Dedifferentiated amniotic fluid mesenchymal stem cell (primary cell): ENCODE results near the gene TMEM233.
"Not testable (repeated sequence)": the region's sequence is repeated elsewhere in the genome, so short reads cannot be mapped to it uniquely, and the experiment has no call there.

ENCODE experiments used
- DNase-seq: peaks from one replicate; pipeline ENCODE4 v3.0.0-alpha.2; 2016; ENCODE audit errors: extremely low spot score

The TMEM233 gene

DNA sequence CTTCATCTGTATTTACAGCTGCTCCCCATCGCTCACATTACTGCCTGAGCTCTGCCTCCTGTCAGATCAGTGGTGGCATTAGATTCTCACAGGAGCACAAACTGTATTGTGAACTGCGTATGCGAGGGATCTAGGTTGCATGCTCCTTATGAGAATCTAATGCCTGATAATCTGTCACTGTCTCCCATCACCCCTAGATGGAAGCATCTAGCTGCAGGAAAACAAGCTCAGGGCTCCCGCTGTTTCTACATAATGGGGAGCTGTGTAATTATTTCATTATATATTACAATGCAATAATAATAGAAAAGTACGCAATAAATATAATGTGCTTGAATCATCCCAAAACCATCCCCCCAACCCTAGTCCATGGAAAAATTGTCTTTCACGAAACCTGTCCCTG is 64.6 kb downstream of the TMEM233 start:
- not testable (repeated sequence) for DNase-seq

DNA sequence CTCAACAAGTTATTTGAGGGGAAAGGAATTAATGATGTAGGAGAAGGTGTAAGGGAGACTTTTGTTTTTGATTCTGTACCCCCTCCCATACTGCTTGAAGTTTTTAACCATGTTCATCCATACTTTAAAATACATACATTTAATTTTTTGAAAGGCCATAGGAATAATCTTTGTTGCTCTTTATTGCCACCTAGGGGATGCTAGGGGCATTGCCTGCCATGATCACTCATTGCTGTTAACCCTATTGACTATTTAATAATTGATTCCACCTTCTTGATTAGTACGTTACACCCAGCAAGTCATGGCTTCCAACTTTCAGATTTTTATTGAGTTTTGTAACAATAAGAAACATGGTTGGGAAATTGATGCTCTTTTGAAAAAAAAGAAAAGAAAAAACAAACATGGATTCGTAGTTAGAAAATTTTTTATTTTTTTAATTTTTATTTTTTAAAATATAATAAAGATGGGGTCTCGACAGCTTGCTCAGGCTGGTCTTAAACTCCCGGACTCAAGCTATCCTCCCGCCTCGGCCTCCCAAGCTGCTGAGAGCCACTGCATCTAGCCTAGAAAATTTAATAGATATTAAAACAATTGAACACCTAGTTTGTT is 65.8 kb downstream of the TMEM233 start:
- peak; percentile 27 for DNase-seq

DNA sequence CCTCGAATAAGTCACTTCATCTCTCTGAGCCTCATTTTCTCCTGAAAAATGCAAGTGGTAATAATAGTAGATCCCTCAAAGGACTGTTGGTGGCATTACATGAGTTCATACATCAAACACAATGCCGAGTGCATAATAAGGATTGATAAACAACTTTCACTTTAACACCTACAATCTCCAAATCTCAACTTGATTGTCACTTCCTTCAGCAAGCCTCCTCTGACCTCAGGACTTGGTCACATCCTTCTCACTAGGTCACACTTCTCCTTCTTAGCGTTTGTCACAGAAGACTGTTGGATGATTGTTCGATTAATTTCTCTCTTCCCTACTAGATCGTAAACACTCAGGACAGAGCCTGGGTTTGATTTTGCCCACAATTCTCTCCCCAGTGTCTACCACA is 66.5 kb downstream of the TMEM233 start:
- DNase-seq = no peak

DNA sequence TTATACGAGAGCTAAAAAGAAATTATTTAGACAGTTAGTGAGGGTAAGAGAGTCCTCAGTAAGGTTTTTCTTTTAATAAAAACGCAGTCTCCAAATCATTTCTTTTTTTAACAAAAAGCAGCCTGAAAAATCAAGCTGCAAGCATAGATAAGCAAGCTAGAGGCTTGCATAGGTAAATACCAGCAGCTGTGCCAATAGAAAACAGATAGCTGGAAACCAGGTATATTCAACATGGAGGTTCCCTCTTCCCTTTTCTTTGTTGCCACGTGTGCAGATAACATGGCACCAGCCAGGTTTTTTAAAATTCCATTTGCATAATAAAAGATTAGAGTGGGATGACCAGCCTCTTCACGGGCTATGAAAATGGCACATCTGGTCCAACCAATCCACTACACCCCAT is 68.3 kb downstream of the TMEM233 start:
- no peak for DNase-seq

DNA sequence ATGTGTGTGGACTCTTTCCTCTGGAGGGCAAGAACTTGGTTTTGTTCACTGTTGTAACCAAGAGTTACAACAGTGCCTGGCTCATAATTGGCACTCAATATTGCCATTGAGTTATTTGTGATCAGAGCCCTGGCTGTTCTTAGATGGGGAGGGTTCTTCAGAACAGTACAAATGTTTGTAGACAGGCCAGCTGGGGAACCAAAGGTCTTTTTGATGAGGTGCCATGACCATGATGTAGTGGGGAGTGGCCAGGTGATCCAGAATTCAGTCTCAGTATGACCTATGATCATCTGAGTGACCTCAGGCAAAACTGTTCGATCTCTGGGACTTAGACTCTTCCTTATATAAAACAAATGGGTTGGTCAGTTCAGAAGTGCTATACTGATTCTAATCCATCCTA is 71.1 kb downstream of the TMEM233 start:
- no peak for DNase-seq

DNA sequence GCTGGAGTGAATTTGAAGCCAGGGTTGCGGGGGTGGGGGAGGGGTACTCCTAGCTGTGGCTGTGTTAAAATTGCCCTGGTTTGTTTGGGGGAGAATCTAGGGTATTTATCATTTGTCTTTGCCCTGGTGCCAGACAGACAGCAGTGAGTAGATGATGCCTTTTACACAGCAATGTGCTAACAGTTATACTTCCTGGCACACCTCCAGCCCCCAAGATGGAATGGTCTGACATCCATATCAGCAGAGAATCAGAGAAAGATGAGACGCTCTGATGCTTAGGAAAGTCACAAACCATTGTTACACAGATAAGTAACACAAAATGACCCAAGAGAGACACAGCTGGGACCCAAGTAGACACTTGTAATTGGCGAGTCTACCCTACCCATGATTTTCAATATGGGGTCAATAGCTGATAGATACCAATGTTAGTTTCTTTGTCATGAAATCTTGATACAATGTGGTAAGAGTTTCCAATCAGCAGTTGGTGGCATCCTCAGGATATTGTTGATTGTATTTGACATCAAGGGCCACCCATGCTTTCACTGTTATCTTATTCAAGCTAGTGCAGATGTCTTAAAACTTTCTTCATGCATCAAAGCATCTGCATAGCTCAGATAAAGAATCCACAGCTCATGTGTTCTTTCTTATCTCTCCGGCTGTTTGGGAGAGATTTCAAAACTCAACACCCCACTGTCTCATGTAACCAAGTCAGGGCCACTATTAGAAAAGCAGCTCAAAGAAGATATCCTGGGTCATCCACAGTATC is 71.8 kb downstream of the TMEM233 start:
- no peak for DNase-seq

DNA sequence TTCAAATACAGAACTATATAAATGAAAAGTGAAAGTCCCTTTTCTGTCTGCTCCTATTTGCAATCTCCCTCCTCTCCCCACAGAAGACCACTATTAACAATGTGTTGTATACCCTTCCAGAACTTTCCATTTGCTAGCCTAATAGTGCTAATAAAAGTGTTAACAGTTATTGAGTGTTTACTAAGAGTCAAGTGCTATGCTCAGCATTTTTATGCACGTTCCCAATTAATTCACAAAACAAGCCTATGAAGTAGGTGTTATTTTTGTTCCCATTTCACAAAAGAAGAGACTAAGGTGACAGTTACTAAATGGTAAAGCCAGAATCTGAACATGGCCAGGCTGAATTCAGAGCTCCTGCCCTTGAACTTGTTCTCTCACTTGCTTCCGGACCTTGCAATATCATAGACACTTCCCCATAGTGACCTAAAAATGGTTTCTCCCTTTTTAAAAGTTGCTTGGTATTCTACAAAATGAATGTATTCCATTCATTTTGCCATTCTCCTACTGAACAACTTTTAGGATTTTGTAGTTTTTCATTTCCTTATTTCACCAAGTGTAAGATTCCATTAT is 72.7 kb downstream of the TMEM233 start:
- DNase-seq = no peak

DNA sequence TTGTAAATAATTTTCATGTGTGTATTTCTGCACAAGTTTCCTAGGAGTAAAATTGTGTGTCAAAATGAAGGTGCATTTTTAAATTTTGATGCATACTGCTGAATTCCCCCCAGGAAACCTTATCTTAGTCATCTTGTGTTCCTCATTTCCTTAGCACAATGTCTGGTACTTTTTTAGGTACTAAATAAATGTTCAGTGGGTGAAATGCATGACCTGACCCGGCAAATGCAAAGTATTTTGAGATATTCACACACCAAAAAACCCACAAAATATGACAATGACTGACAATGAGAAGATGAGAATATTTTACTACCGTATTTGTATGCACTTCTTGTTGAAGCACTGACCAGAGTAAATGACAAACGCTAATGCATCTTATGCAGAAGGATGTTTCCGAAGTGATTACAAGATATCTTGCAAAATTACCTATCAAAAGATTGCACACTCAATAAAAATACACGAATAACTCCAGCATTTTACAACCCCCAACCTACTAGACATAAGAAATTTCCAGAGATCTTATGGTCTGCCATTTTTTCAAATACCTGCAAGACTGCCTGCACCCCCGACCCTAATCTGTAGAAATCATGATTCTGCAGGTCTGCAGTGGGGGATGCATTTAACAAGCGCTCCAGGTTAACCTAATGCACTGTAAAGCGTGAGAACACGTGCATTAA is 73.5 kb downstream of the TMEM233 start:
- no peak for DNase-seq

DNA sequence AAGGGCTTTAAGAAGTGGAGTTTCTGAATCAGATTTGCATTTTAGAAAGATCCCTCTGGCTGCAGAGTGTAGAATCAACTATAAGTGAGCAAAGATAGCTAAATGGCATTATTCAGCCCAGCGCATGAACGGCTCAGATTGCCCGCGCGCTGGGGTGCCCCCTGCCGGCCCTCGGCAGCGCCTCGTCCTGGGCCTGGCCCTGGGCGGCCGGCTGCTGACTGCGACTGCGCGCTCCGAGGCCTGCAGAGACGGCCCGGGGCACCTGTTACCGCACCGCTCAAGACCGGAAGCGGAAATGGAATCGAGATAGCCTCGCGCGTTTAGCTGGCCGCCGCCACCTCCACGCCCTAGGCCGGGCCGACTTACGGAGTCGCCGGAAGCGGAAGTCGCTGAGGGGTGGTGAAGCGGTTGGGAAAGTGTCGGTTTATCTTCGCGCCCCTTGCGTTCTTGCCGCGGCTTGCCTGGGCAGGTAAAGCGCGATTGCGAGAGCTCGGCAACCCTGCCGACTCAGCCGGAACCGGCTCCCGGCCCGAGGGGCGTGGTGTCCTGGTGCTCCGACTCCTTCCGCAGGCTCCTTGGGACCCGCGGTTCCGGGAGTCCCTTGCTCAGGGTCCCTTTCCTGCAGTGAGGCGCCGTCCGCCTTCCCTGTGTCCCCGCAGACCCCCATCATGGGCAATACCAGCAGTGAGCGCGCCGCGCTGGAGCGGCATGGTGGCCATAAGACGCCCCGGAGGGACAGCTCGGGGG is 74.2 kb downstream of the TMEM233 start, which contains the start of gene PRKAB1:
TSS of gene PRKAB1 (plus strand) at position 557 of the 747 bp plus-strand sequence. CDS start at position 669, 112 bp downstream.
- peak; percentile 96 for DNase-seq

DNA sequence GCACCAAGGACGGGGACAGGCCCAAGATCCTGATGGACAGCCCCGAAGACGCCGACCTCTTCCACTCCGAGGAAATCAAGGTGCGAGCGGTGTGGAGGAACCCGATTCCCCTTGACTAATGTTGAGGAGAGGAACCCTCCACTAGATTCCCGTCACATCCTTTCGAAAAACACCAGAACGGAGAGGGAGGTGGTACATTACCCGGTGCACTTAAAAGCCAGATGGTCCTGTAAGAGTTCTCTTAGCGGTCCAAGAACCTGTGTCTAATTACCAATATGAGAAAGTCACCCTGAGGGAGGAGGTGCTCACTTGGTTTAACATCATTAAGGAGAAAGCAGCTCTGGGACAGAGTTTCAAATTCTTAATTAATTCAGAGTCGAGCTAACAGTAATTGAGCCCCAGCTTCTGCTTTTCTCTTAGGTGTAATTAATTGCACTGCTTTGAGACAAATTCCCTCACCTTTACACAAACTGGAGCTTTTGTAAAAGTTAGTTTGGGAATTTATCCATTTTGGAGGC is 74.8 kb downstream of the TMEM233 start:
- DNase-seq = no peak

DNA sequence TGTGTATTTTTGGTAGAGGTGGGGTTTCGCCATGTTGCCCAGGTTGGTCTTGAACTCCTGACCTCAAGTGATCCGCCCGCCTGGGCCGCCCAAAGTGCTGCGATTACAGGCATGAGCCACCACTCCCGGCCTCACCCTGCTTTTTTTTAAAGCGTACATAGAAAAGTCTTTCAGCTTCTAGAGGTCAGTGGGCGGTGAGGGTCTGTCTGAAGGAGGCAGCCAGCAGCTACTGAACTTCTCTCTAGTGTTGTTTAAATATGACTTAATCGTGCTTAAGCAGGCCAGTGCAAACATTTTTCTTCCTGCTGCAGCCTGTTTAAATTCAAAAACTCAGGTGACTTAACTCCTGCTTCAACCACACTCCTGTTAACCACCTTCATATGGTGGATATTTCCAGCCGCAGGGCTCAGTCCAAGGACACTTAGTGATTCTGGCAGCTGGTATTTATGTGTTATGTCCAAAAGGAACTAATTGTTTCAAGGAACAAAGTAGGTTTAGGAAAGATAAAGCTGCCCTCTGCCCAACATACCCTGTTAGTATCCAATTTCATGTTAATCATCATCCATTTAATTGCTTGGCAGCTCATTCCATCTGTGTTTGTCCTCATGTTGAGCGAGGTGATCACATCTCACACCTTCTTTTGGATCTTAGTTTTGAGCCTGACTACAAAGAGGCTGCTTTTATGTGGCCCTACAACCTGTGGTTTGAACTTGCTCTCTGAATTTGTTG is 76.3 kb downstream of the TMEM233 start:
- no peak for DNase-seq

DNA sequence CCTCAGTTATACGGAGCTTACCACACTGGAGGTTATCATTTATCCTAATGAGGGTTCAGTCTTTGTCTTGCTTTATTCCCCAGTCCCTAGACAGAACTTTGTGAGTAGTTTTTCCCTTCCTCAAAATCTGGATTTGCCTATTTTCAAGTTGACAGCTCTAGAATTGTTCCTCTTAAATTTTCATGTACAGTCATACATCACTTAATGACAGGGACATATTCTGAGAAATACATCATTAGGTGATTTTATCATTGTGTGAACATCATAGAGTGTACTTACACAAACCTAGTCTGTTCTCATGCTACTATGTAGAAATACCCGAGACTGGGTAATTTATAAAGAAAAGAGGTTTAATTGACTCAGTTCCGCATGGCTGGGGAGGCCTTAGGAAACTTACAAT is 77.5 kb downstream of the TMEM233 start:
- no peak for DNase-seq

DNA sequence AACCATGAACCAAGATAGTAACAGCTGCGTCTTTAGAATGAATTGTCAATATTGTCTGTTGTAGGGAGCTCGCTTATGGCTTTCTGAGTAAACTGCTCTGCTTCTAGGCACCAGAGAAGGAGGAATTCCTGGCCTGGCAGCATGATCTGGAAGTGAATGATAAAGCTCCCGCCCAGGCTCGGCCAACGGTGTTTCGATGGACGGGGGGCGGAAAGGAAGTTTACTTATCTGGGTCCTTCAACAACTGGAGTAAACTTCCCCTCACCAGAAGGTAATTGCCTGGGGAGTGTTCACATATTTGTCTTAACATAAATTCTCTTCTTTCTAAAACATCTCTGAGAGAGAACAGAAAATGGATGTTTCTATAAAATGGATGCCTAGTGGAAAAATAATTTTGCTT is 78.6 kb downstream of the TMEM233 start:
- DNase-seq = no peak

DNA sequence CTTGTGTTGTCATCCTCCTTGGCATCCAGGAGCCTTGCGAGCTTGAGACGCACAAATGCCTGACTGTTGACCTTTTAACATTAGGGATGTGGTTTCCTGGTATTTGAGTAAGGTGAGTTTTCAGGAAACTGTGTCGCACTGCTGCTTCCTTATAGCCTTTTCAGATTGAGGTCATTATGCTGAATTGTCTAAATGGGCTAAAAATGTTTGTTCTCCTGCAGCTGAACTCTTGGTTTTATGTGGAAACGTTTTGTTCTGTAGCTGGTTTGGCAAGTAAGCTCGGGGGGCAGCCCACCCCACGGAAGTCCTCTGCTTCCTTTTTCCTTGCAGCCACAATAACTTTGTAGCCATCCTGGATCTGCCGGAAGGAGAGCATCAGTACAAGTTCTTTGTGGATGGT is 80.1 kb downstream of the TMEM233 start:
- DNase-seq = no peak

DNA sequence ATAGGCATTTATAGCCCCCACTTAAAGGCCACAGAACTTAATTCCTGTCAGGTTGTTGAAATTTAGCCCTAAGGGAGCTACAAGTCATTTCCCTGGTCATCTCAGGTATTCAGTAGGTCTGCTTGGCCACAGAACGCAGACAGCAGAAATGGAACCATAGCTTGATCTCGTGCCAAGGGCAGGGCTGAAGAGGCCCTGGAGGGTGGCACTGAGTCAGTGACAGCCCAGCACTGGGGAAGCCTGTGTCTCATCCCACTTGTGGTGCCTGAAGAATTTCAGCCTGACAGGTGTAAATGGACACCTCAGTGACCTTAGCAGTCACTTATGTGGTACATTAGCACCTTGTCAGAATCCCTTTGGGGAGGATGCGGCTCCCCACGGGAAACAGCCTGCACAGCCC is 81.0 kb downstream of the TMEM233 start:
- no peak for DNase-seq

DNA sequence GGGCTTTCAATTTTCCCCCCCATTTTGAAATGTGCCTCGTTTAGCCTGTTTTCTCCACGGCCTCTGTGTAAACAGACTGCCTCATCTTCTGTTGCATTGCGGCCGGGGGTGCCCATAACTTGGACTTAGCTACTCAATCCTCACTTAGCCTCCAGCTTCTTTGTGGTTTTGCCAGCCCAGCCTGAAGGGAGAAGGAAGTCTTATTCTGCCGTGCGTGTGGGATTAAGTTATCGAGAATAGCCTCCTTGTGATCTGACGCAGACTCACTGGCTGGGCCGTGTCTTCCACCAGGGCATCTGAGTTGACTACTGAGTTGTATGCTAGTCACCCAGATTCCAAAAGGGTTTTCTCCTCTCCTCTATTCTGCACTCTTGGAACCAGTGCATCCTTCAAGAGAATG is 82.4 kb downstream of the TMEM233 start:
- no peak for DNase-seq

DNA sequence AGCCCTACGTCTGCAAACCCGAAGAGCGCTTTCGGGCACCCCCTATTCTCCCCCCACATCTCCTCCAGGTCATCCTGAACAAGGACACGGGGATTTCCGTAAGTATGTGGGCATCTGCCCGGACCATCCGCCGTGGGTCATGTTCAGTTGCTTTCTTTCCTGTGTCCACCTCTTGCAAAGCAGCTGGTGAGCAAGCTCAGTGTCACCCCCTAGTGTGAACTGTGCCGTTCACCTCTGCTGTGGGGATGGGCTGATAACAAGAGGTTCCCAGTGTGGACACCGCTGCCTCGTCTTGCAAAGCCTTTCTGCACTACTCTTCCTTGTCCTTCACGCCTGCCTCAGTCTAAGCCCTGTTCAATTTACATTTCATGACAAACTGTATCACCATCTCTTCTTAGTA is 83.0 kb downstream of the TMEM233 start:
- DNase-seq = no peak

DNA sequence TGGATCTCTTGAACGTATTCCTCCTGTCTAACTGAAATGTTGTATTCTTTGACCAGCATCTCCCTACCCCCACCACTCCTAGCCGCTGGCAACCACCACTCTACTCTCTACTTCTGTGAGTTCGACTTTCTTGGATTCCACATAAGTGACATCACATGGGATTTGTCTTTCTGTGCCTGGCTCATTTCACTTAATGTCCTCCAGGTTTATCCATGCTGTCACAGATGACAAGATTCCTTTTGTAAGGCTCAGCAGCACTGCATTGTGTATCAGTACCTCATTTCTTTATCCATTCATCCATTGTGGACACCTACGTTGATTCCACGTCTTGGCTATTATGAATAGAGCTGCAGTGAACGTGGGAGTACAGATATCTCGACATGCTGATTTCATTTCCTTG is 84.9 kb downstream of the TMEM233 start:
- no peak for DNase-seq

DNA sequence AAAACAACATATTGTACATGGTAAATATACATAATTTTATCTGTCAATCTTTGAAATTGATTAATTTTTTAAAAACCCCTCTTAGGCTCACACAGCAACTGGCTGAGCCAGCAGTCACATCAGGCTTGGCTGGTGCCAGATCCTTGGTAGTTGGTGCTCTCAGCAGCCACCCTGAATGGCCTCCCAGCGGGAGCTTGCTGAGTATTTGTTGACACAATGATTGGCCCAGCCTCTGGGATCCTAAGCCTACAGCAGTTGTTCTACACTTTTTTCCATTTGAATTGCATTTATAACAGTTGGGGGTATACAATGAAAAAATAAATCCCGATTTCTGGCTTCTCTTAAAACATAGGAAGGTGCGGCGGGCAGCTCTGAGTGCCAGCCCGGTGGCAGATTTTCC is 85.5 kb downstream of the TMEM233 start:
- DNase-seq = no peak

DNA sequence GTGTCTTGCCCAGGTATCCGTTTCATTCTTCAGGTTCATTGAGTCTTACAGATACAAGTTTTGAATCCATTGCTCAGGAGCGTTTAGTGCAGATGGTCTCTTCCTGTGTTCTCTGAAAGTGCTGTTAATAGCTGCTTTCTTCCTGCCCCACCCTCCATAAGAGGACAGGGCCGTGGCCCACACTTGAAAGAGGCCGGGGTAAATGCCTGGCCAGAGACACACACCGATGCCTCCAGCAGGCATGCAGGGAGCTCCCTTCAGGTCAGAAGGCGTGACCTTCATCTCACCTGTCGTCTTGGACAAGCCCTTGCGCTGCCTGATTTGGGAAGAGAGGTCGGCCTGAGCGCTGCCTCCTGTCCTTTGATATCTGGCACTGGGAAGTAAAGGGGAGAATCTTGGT is 85.9 kb downstream of the TMEM233 start:
- no peak for DNase-seq

DNA sequence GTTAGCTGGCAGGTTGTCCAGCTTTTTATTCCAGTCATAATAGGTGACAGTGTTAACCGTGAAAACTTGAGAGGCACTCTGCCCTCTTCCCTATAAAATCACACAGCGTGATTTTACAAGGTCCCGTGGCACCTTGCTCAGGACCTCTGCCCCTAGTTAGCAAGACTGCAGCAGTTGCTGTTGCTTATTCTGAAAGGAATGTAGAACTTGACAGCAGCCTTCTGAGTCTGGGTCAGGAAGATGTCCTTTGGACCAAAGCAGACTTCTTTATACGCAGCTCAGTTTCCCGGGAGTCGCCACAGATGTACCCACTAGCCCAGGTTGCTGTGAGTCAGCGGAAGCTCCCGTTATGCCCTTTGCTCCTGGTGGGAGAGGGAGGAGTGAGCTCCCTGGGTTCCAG is 87.5 kb downstream of the TMEM233 start:
- no peak for DNase-seq
